ENCODE results near the gene POSTN. TPM values are rescaled to one million over a fixed set of nuclear protein-coding genes. Genes with fewer than 3 reads are reported as not detected.

Gene POSTN
- total and polyA plus RNA-seq, 3 donors from 2014 or later = 10.0 to 23.0 (median 17.5) TPM

DNA sequence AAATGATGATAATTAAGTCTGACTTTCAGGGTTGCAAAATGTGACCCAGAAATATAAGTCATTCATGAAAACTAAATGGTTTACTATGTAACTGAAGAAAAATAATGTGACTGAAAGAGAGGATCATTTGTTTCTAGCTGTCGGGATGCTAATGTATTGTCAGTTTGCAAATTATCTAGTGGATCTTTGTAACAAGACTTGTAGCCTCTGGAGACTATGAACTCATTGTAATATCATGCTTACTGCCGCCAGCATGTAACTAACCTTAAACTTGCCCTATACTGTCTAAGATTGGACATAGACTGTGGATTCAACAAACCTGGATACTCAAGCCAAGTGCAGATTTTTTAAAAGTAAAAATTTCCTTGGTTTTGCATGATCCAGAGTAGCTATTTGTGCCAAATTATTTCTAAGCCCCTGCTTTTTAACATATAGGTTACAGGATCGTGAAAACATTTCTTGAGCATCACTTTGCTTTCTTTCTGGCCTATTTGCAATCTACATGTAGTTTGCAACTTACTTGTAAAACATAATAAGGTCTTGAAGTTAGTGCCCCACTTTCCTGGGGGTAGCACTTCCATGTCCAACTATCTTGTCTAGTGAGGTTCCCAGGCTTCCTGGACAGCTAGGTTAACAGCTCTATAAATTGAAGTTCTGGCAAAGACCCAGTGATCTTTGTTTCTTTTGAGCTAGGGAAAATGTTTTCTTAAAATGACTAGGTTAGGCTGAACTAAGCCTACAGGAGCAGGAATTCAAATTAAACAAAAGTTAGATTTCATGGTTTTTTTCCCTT is 3.3 kb upstream of the POSTN start:
- Histone ChIP-seq H3K27me3 (no peaks in the 10 kb centered on the region), H3K4me1 (no peaks in the 10 kb centered on the region), H3K9me3 (no peaks in the 10 kb centered on the region), H3K27ac (no peak overlapping the region), H3K36me3 (ENCODE audit: low read depth, missing control alignments) (no peaks in the 10 kb centered on the region), H3K4me3 (no peak overlapping the region)
- DNase-seq = no peak
- no peak for TF ChIP-seq POLR2A (IDR thresholded peaks at IDR 0.05)
- TF ChIP-seq, protein P1, sequence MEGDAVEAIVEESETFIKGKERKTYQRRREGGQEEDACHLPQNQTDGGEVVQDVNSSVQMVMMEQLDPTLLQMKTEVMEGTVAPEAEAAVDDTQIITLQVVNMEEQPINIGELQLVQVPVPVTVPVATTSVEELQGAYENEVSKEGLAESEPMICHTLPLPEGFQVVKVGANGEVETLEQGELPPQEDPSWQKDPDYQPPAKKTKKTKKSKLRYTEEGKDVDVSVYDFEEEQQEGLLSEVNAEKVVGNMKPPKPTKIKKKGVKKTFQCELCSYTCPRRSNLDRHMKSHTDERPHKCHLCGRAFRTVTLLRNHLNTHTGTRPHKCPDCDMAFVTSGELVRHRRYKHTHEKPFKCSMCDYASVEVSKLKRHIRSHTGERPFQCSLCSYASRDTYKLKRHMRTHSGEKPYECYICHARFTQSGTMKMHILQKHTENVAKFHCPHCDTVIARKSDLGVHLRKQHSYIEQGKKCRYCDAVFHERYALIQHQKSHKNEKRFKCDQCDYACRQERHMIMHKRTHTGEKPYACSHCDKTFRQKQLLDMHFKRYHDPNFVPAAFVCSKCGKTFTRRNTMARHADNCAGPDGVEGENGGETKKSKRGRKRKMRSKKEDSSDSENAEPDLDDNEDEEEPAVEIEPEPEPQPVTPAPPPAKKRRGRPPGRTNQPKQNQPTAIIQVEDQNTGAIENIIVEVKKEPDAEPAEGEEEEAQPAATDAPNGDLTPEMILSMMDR (IDR thresholded peaks at IDR 0.05) = no peak
- 59 to 67% methylated on average over 3 of the region's 3 CpGs for WGBS, 2 donors
- intact Hi-C loops (cut with DNase I; ENCODE audit: low total_unique reads) = no loop called here

DNA sequence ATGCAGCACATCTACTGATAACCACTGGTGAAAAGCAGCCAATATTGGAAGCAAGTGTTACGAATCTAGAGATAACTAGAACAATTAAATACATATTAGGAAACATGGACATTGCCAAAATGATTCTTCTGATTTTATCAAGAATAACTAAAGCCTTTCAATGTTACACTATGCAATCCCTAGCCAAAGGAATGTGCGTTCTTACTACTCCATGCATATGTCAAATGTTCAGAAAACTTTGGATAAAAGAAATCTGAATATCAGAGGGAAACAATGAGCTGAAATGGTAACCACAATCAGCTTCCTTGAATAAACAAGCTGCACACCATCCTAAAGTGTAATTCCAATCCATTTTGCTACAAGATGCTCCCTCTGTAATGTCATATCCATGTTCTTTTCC is 951 bp upstream of the POSTN start:
- no peak for DNase-seq
- H3K4me1 ChIP-seq = no peaks in the 10 kb centered on the region
- H3K36me3 ChIP-seq (ENCODE audit: low read depth, missing control alignments) = no peaks in the 10 kb centered on the region
- H3K27me3 ChIP-seq = no peaks in the 10 kb centered on the region
- no peaks in the 10 kb centered on the region for H3K9me3 ChIP-seq
- intact Hi-C loops (cut with DNase I; ENCODE audit: low total_unique reads) = no loop called here
- TF ChIP-seq, protein P1 (IDR thresholded peaks at IDR 0.05) = no peak
- TF ChIP-seq POLR2A (IDR thresholded peaks at IDR 0.05) = no peak
- H3K27ac ChIP-seq = no peak overlapping the region
- no peak overlapping the region for H3K4me3 ChIP-seq
- 41 to 42% methylated on average over 2 of the region's 2 CpGs for WGBS, 2 donors

- Histone ChIP-seq H3K9me3 (no peaks in the 10 kb centered on the region), H3K36me3 (ENCODE audit: low read depth, missing control alignments) (no peaks in the 10 kb centered on the region), H3K4me3 (no peak overlapping the region), H3K27ac (no peak overlapping the region), H3K27me3 (no peaks in the 10 kb centered on the region), H3K4me1 (no peaks in the 10 kb centered on the region)
- 51 to 58% methylated on average over 2 of the region's 2 CpGs for WGBS, 2 donors
- no peak for DNase-seq
- intact Hi-C loops (cut with DNase I; ENCODE audit: low total_unique reads) = no loop called here
- TF ChIP-seq POLR2A (IDR thresholded peaks at IDR 0.05) = no peak
- TF ChIP-seq, protein P1 (IDR thresholded peaks at IDR 0.05) = no peak
Observed at GRCh38 chr13:37597477-37598025, 1.0 kb downstream of the POSTN start.

DNA sequence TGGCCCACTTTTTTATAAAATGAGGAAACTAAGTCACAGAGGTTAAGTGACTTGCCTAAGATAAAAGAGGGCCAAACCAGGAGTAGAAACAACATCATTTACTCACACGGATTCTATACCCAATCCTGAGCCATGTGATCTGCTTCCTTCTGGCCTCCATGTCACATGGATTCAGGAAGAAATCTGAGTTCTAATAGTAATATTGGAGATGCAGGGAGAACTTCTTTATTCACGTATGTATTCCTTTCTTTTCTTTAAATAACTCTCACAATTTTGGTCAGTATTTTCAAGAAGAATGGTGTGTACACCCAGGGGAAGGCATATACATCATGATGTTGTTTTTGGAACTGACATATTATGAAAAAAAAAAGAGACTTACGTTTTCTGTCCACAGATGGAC is 1.8 kb downstream of the POSTN start:
- no peaks in the 10 kb centered on the region for H3K4me1 ChIP-seq
- H3K36me3 ChIP-seq (ENCODE audit: low read depth, missing control alignments) = no peaks in the 10 kb centered on the region
- no peak overlapping the region for H3K4me3 ChIP-seq
- 59% methylated on average over 3 of the region's 3 CpGs for WGBS, 2 donors
- no peaks in the 10 kb centered on the region for H3K9me3 ChIP-seq
- intact Hi-C loops (cut with DNase I; ENCODE audit: low total_unique reads) = no loop called here
- DNase-seq = no peak
- no peak overlapping the region for H3K27ac ChIP-seq
- H3K27me3 ChIP-seq = no peaks in the 10 kb centered on the region
- TF ChIP-seq POLR2A (IDR thresholded peaks at IDR 0.05) = no peak
- TF ChIP-seq, protein P1 (IDR thresholded peaks at IDR 0.05) = no peak

DNA sequence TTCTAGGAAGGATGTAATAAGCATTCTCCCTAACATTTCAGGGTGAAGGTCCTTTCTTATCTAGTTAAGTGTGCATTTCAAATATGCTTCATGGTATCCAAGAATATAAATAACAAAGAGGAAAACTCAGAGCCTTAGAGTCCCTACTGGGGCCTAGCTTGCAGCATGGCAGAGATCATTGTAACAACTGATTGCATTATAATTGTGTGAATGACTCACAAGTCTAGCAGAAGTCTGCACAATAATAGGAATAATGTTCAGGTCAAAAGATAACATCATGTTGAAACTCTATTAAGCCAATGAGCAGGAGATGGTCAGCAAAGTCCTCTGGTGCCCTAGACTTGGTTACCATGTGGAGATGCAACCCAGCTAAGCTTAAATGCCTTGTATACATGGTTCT is 3.4 kb downstream of the POSTN start:
- no peak for DNase-seq
- H3K27ac ChIP-seq = no peak overlapping the region
- H3K4me1 ChIP-seq = no peaks in the 10 kb centered on the region
- no peak overlapping the region for H3K4me3 ChIP-seq
- no peaks in the 10 kb centered on the region for H3K27me3 ChIP-seq
- TF ChIP-seq, protein P1 (IDR thresholded peaks at IDR 0.05) = no peak
- TF ChIP-seq POLR2A (IDR thresholded peaks at IDR 0.05) = no peak
- intact Hi-C loops (cut with DNase I; ENCODE audit: low total_unique reads) = no loop called here
- no peaks in the 10 kb centered on the region for H3K9me3 ChIP-seq
- H3K36me3 ChIP-seq (ENCODE audit: low read depth, missing control alignments) = no peaks in the 10 kb centered on the region

All from testis (tissue), 3 donors.